H1 (cell line): ENCODE measurements around the gene LRRFIP1. TPM values are rescaled to one million over a fixed set of nuclear protein-coding genes. Genes with fewer than 3 reads are reported as not detected.

Source experiments
- CEBPB ChIP-seq: IDR thresholded peaks from 2 replicates; pipeline ENCODE4 v1.6.1; 2012; ENCODE audit warnings: low read depth, low read length
- CHD7 ChIP-seq: fragments of 300-600 bp; sonication (generic); IDR thresholded peaks from 2 replicates; pipeline ENCODE4 v1.7.1; 2012; ENCODE audit warnings: low read length, moderate library complexity, mild to moderate bottlenecking, inconsistent platforms; ENCODE audit not compliant: insufficient replicate concordance
- CTCF ChIP-seq, 3 experiments: IDR thresholded peaks; 1 replicate in 2 of 3; 2 replicates in 1 of 3; pipeline versions ENCODE4 v1.5.1 to v1.6.1; 2011; ENCODE audit warnings: low read length in 3 of 3, mild to moderate bottlenecking in 3 of 3, inconsistent platforms in 2 of 3, low read depth in 1 of 3, moderate library complexity in 1 of 3; ENCODE audit not compliant: insufficient read depth in 1 of 3; ENCODE audit errors: control extremely low read depth in 1 of 3
- KDM1A ChIP-seq: fragments of 200-600, 300-600 bp; sonication (generic); IDR thresholded peaks from 2 replicates; pipeline ENCODE4 v1.7.1; 2016; ENCODE audit warnings: mild to moderate bottlenecking, low read length, borderline replicate concordance
- POLR2A ChIP-seq, 2 experiments: IDR thresholded peaks; 1 replicate in 1 of 2; 2 replicates in 1 of 2; pipeline ENCODE4 v1.6.1; 2011; ENCODE audit warnings: low read depth in 2 of 2, low read length in 2 of 2, mild to moderate bottlenecking in 2 of 2; ENCODE audit errors: control extremely low read depth in 1 of 2
- SP4 ChIP-seq: IDR thresholded peaks from 2 replicates; pipeline ENCODE4 v1.6.1; 2012; ENCODE audit warnings: low read length, inconsistent platforms
- TAF7 ChIP-seq: optimal IDR thresholded peaks from 2 replicates; pipeline ENCODE3; 2011; ENCODE audit warnings: low read depth, mild to moderate bottlenecking, inconsistent platforms, low read length, moderate library complexity, borderline replicate concordance
- polyA plus RNA-seq, 7 experiments: library from polyadenylated mRNA; depleted of rRNA in 3 of 7; stranded (reverse) in 5 of 7; unstranded in 2 of 7; fragments of >200 nt in 5 of 7; fragments of 200-250 nt in 2 of 7; gene quantifications; 1 replicate in 5 of 7; 2 replicates in 1 of 7; 4 replicates in 1 of 7; pipeline versions ENCODE4 v1.2.1 to v1.2.3, GENCODE V29; 2011 to 2013; ENCODE audit warnings: missing spikeins in 2 of 7, mixed read lengths in 2 of 7
- total RNA-seq: library from RNA; stranded (reverse); fragmentation: NEBNext Ultra II Directional; extraction: Animal tissue kit (Norgen Biotek cat#: 25700); gene quantifications from 2 replicates; pipeline ENCODE4 v1.2.1, GENCODE V29; 2021

The LRRFIP1 gene
- total and polyA plus RNA-seq, 2 of the 8 experiments (the other 6 are each of a cell fraction or from before 2014, with no cell fraction given) = 12.1 to 75.8 TPM

GRCh38 chr2:237698358-237698694 is 70.9 kb downstream of the LRRFIP1 start (continued):
- TF ChIP-seq CHD7 = no peak
- TF ChIP-seq POLR2A (IDR thresholded peaks at IDR 0.05; ENCODE audit: control extremely low read depth in 1 of 2, low read depth in 2 of 2, low read length in 2 of 2) = no peak
- TF ChIP-seq CEBPB = no peak
- TF ChIP-seq SP4 = no peak
- no peak for TF ChIP-seq TAF7
- no peak for TF ChIP-seq CTCF (IDR thresholded peaks at IDR 0.05; ENCODE audit: control extremely low read depth in 1 of 3, insufficient read depth in 1 of 3, low read depth in 1 of 3, low read length in 3 of 3)
- no peak for TF ChIP-seq KDM1A
